Measurements from ENCODE around the gene APBB1IP. TPM values are rescaled to one million over a fixed set of nuclear protein-coding genes. Genes with fewer than 3 reads are reported as not detected.

APBB1IP gene
- total and polyA plus RNA-seq, 2 donors (not counting 3 experiments of a cell fraction or from before 2014, with no cell fraction given) = not detected

DNA sequence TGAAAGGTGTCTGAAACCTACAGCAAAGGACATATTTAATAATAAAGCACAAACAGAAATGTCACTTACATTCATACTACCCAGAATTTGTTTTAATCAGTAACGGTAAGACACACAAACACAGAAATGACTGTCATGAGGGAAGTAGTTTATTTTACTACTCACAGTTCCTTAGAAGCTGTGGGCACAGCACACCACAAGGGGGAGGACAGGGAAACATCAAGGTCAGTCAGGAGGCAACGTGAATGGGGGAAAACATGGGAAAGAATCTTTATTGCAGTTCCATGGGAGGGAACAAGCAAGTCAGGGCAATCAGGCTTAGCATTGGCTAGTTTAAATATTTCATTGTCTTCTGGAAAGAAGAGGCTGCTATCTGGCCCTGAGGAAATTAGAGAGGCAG, 135.5 kb downstream of the APBB1IP start:
- Histone ChIP-seq H3K27ac (ENCODE audit: insufficient read depth, low read depth, low read length) (no peak overlapping the region), H4K20me1 (replicated peaks; ENCODE audit: control insufficient read depth, extremely low read depth, insufficient read depth, low read length) (no peaks in the 10 kb centered on the region), H3K9me3 (replicated peaks; ENCODE audit: control insufficient read depth, insufficient read depth, low read length) (no peaks in the 10 kb centered on the region), H3K9me1 (replicated peaks; ENCODE audit: control insufficient read depth, extremely low read depth, insufficient read depth, low read length) (no peaks in the 10 kb centered on the region), H3K79me2 (ENCODE audit: control insufficient read depth, insufficient read depth, low read length) (no peaks in the 10 kb centered on the region), H3K4me1 (ENCODE audit: control insufficient read depth, extremely low read depth, insufficient read depth, low read length) (no peaks in the 10 kb centered on the region), H3K9ac (replicated peaks; ENCODE audit: extremely low read depth, insufficient read depth, low read length) (no peak overlapping the region), H3K27me3 (ENCODE audit: control insufficient read depth in 2 of 2, insufficient read depth in 2 of 2, low read length in 2 of 2) (peaks cover 0 to under 1% of the 10 kb centered on the region in 2 experiments), H3K36me3 (ENCODE audit: control insufficient read depth in 2 of 2, extremely low read depth in 1 of 2, insufficient read depth in 2 of 2, low read length in 2 of 2) (no peaks in the 10 kb centered on the region), H2AFZ (ENCODE audit: low read depth, low read length) (no peak overlapping the region), H3K4me3 (replicated peaks in 1 of 3; ENCODE audit: insufficient read depth in 1 of 3, low read depth in 1 of 3, low read length in 3 of 3) (no peak overlapping the region), H3K4me2 (ENCODE audit: insufficient read depth, low read length) (no peak overlapping the region)
- DNase-seq (ENCODE audit: low read depth, low spot score) = no peak
- BruUV-seq (replicated peaks) = no TSS peak
- no peak for TF ChIP-seq EZH2 (IDR thresholded peaks at IDR 0.05; ENCODE audit: borderline replicate concordance, low read depth, low read length, severe bottlenecking)
- TF ChIP-seq POLR2AphosphoS5 (IDR thresholded peaks at IDR 0.05; ENCODE audit: insufficient read depth, low read depth, low read length) = no peak
- no peak for TF ChIP-seq JUN (IDR thresholded peaks at IDR 0.05; ENCODE audit: borderline replicate concordance, insufficient read depth, insufficient read length, low read depth)
- TF ChIP-seq MYC (IDR thresholded peaks at IDR 0.05; ENCODE audit: low read depth, low read length) = no peak
- TF ChIP-seq FOS (IDR thresholded peaks at IDR 0.05; ENCODE audit: borderline replicate concordance, insufficient read depth, low read length) = no peak
- no peak for TF ChIP-seq GATA2 (IDR thresholded peaks at IDR 0.05; ENCODE audit: insufficient read depth, insufficient read length, low read depth, low read length)
- TF ChIP-seq, protein P1, sequence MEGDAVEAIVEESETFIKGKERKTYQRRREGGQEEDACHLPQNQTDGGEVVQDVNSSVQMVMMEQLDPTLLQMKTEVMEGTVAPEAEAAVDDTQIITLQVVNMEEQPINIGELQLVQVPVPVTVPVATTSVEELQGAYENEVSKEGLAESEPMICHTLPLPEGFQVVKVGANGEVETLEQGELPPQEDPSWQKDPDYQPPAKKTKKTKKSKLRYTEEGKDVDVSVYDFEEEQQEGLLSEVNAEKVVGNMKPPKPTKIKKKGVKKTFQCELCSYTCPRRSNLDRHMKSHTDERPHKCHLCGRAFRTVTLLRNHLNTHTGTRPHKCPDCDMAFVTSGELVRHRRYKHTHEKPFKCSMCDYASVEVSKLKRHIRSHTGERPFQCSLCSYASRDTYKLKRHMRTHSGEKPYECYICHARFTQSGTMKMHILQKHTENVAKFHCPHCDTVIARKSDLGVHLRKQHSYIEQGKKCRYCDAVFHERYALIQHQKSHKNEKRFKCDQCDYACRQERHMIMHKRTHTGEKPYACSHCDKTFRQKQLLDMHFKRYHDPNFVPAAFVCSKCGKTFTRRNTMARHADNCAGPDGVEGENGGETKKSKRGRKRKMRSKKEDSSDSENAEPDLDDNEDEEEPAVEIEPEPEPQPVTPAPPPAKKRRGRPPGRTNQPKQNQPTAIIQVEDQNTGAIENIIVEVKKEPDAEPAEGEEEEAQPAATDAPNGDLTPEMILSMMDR (IDR thresholded peaks at IDR 0.05; ENCODE audit: extremely low read depth in 1 of 2, insufficient read depth in 1 of 2, low read depth in 1 of 2, low read length in 2 of 2) = no peak
- no peak for TF ChIP-seq POLR2A (IDR thresholded peaks at IDR 0.05; ENCODE audit: low read depth, low read length)
- TF ChIP-seq, protein P2, sequence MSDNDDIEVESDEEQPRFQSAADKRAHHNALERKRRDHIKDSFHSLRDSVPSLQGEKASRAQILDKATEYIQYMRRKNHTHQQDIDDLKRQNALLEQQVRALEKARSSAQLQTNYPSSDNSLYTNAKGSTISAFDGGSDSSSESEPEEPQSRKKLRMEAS (IDR thresholded peaks at IDR 0.05; ENCODE audit: insufficient read depth, insufficient read length) = no peak
- intact Hi-C loops (cut with micrococcal nuclease) = no loop called here
- POLR2A ChIA-PET = no interaction called here
- dilution Hi-C loops (cut with MboI; ENCODE audit: extremely low pct_ligation_motif_present, low sequenced_read_pairs) = no loop called here
- FAIRE-seq = no peak
- CTCF ChIA-PET = no interaction called here
